HG02571 (cell line): Measurements from ENCODE around the gene CST4.
"Not testable (repeated sequence)": the region's sequence is repeated elsewhere in the genome, so short reads cannot be mapped to it uniquely, and the experiment has no call there.

Experiments used
- ATAC-seq: cut with Tn5 transposase; IDR thresholded peaks from one replicate; pipeline ENCODE4 v1.9.1; 2021; ENCODE audit warnings: mild to moderate bottlenecking, moderate library complexity; ENCODE audit not compliant: unreplicated experiment

Gene CST4

DNA sequence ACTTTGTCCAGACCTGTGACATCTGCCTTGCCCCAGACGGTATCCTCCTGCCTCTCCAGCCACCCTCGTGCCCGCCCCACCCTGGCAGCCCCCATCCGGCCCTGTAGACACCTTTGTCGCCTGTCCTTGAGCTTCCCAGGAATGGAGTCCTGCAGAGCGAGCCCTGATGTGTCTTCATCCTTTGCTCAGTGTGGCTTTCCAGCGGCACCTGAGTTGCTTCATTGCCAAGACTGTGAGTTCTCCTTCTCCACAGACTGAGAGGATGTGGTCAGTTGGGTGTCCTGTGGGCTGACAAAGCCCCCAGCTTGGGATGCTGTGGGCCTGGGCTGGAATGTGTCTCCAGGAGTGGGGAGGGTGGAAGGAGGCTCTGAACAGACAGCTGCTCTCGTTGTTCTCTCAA is 1.7 kb upstream of the CST4 start:
- no peak for ATAC-seq

DNA sequence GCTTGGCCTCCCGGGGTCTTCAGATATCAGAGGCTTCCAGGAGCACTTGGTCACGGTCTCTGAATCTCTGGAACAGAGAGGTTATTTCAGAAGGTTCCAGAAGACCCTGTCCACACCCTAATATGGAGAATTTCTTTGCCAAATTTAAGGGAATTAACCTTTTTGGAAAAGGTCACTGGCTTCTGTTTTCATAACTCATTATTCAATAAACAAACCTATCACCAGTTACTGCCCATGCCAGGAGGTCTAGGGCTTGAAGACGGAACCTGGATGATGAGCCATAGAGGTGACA is 507 bp upstream of the CST4 start:
- no peak for ATAC-seq

- no peak for ATAC-seq
Observed at GRCh38 chr20:23687986-23688385, 852 bp downstream of the CST4 start.

GRCh38 chr20:23686046-23686750 is 2.6 kb downstream of the CST4 start:
- no peak for ATAC-seq

- not testable (repeated sequence) for ATAC-seq
Observed at GRCh38 chr20:23685529-23685896, 3.3 kb downstream of the CST4 start.

DNA sequence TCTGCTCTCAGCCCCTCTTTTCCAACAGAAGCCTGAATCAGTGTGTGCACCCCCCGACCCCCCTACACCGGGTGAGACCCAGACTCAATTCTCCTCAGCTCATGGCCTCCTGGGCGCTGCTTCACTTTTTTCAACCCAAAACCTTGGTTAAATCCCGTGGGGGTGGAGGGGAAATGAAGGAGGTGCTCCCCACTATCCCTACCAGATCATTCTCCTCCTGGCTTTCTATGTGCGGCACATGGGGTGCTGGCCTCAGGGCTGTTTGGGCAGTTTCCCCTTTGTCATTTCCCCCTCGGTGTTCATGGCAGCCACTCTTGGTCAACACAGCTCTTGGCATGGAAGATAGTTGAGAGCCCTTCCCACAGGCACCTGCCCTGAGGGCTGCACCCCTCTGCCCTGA is 4.6 kb downstream of the CST4 start:
- no peak for ATAC-seq

GRCh38 chr20:23683807-23684206 is 5.0 kb downstream of the CST4 start:
- no peak for ATAC-seq

- no peak for ATAC-seq
Observed at GRCh38 chr20:23683281-23683680, 5.6 kb downstream of the CST4 start.

GRCh38 chr20:23680146-23680545 is 8.7 kb downstream of the CST4 start:
- ATAC-seq, result no peak

GRCh38 chr20:23679133-23680092 is 9.4 kb downstream of the CST4 start:
- ATAC-seq, result no peak

GRCh38 chr20:23673209-23673608 is 15.6 kb downstream of the CST4 start:
- ATAC-seq, result no peak

DNA sequence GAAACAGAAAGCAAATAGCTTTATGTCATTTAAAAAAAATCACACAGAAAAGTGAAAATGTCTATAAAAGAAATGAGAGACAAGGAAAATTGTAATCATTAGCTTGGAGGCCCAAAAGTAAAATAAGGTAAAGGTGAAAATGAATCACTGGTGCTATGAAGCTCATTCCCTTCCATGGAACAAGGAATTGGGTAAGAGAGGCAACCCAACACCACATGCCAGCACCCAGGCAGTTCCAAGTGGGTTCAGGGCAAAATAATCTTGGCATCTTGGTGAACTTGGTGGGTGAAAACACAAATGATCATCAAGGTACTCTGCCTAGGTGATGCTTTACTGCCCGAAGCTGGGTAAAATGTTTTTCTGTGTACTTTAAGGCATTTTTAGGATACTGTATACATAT is 16.7 kb downstream of the CST4 start:
- no peak for ATAC-seq

GRCh38 chr20:23671479-23671878 is 17.4 kb downstream of the CST4 start:
- ATAC-seq, result no peak

- no peak for ATAC-seq
Observed at GRCh38 chr20:23670361-23670760, 18.5 kb downstream of the CST4 start.

GRCh38 chr20:23669866-23670265 is 19.0 kb downstream of the CST4 start:
- no peak for ATAC-seq

DNA sequence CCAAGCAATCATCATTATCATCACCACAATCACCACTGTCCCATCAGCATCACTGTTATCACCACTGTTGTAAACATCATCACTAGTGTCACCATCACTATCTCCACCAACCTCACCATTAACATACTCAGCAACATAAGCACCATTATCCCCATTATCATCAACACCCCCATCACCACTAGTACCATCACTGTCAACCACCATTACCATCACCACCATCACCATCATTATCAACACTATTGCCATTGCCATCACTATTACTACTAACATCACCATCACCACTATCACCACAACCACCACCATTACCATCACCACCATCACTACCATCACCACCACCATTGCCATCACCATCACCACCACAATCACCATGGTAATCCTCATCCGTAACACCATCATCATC is 19.5 kb downstream of the CST4 start:
- no peak for ATAC-seq

DNA sequence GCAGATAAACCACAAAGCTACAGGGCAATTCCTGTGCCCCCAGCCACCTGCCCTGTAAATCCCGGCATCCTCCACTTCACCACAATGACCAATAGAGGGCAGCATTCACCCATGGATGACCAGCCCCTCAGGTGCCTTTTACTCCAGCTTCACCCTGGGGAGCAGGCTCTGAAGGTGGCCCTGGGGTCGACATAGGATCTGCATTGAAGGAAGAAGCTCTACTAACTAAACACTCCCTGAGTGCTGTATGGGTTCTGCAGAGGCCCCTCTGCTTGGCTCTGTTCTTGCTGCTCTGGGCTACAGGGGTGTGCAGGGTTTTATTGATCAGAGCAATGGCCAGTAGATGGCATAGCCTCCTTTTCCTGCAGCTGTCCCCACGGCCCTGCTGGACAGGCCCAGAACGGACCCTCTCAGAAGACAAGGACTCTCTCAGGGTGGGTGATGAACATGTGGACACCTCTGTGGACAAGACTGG is 20.3 kb downstream of the CST4 start:
- peak; percentile 75 for ATAC-seq

- ATAC-seq, result no peak
Observed at GRCh38 chr20:23667666-23668065, 21.2 kb downstream of the CST4 start.

GRCh38 chr20:23666698-23667097 is 22.1 kb downstream of the CST4 start:
- no peak for ATAC-seq

- no peak for ATAC-seq
Observed at GRCh38 chr20:23666189-23666588, 22.6 kb downstream of the CST4 start.

DNA sequence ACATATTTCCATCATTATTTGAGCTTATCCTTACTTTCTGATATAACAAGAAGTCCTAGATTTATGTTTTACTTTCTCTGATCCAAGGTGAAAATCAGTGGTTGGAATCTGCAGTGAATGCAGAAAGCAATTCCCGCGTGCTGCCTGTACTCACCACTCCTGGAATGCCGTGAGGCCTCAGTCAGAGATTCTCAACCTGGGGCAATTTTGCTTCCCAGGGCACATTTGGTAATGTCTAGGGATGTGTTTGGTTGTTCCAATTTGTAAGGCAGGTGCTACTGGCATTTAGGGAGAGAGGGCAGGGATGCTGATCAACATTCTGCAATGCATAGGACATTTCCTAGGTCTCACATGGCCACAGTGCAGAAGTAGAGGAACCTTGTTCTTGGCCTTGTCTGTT is 23.9 kb downstream of the CST4 start:
- no peak for ATAC-seq

- ATAC-seq, result not testable (repeated sequence)
Observed at GRCh38 chr20:23664046-23664445, 24.8 kb downstream of the CST4 start.
